Naive thymus-derived CD4-positive, alpha-beta T cell (primary cell): ENCODE measurements around the gene SYCN. TPM values are rescaled to one million over a fixed set of nuclear protein-coding genes. Genes with fewer than 3 reads are reported as not detected.

ENCODE experiments used
- ATAC-seq: fragments of 150-1000 bp; cut with Tn5 transposase; 2 replicates; pipeline ENCODE4 v1.10.0; 2021; ENCODE audit warnings: mild to moderate bottlenecking, moderate library complexity
- CTCF ChIA-PET: fragments of 350-600 bp; sonication (Branson Sonifier 250); formaldehyde crosslinking; loops from one replicate; lab custom pipeline; 2021; ENCODE audit warnings: antibody characterized with exemption; lab: Charles Lee
- POLR2A ChIA-PET: fragments of 350-600 bp; sonication (Branson Sonifier 250); formaldehyde crosslinking; loops from one replicate; lab custom pipeline; 2021; ENCODE audit warnings: antibody characterized with exemption, inconsistent platforms; lab: Charles Lee
- DNase-seq, 9 donors: peaks; one replicate each; pipeline versions ENCODE4 v3.0.0 to v3.0.0-alpha.2; 2020 to 2022; ENCODE audit warnings: mixed read lengths in 1 of 9
- H3K27ac ChIP-seq: one replicate; pipeline ENCODE4 v1.7.0; 2013; ENCODE audit warnings: mild to moderate bottlenecking, low read depth, low read length, moderate library complexity
- H3K27me3 ChIP-seq, 2 donors: one replicate each; pipeline ENCODE4 v1.7.0; 2013; ENCODE audit warnings: low read length in 2 of 2, mild to moderate bottlenecking in 2 of 2, moderate library complexity in 2 of 2; ENCODE audit not compliant: control insufficient read depth in 2 of 2, insufficient read depth in 2 of 2
- H3K36me3 ChIP-seq, 3 experiments: 1 replicate in 2 of 3; 2 replicates in 1 of 3; pipeline ENCODE4 v1.7.0; 2013; ENCODE audit warnings: low read length in 3 of 3, mild to moderate bottlenecking in 3 of 3, moderate library complexity in 1 of 3; ENCODE audit not compliant: insufficient read depth in 3 of 3, control insufficient read depth in 2 of 3
- H3K4me1 ChIP-seq, 2 donors: one replicate each; pipeline ENCODE4 v1.7.0; 2013; ENCODE audit warnings: low read length in 2 of 2, mild to moderate bottlenecking in 2 of 2, moderate library complexity in 1 of 2; ENCODE audit not compliant: control insufficient read depth in 2 of 2, insufficient read depth in 2 of 2
- H3K4me3 ChIP-seq: 2 replicates; pipeline ENCODE4 v1.7.0; 2013; ENCODE audit warnings: mild to moderate bottlenecking, low read length
- H3K9me3 ChIP-seq, 3 experiments: 1 replicate in 2 of 3; 2 replicates in 1 of 3; pipeline ENCODE4 v1.7.0; 2013; ENCODE audit warnings: low read length in 3 of 3; ENCODE audit not compliant: control insufficient read depth in 2 of 3
- H3K27ac Mint-ChIP-seq, 9 donors: one replicate each; pipeline ENCODE4 v1.8.0; 2020 to 2022; ENCODE audit warnings: mixed read lengths in 9 of 9, mild to moderate bottlenecking in 8 of 9, moderate library complexity in 5 of 9, inconsistent platforms in 2 of 9
- H3K27me3 Mint-ChIP-seq, 5 donors: one replicate each; pipeline ENCODE4 v1.8.0; 2021 to 2022; ENCODE audit warnings: mixed read lengths in 5 of 5, mild to moderate bottlenecking in 1 of 5
- H3K36me3 Mint-ChIP-seq, 5 donors: one replicate each; pipeline ENCODE4 v1.8.0; 2020 to 2022; ENCODE audit warnings: mixed read lengths in 5 of 5, mild to moderate bottlenecking in 3 of 5, inconsistent platforms in 1 of 5
- H3K4me1 Mint-ChIP-seq, 7 donors: one replicate each; pipeline ENCODE4 v1.8.0; 2020 to 2022; ENCODE audit warnings: mixed read lengths in 7 of 7, mild to moderate bottlenecking in 3 of 7, inconsistent platforms in 1 of 7
- H3K4me3 Mint-ChIP-seq, 10 donors: one replicate each; pipeline ENCODE4 v1.8.0; 2020 to 2022; ENCODE audit warnings: mild to moderate bottlenecking in 10 of 10, mixed read lengths in 10 of 10, moderate library complexity in 6 of 10, inconsistent platforms in 2 of 10
- H3K9me3 Mint-ChIP-seq, 11 donors: one replicate each; pipeline ENCODE4 v1.8.0; 2020 to 2022; ENCODE audit warnings: mixed read lengths in 11 of 11, mild to moderate bottlenecking in 4 of 11, inconsistent platforms in 1 of 11, moderate library complexity in 1 of 11
- intact Hi-C, 2 donors: fragments of 100-400 bp; cut with micrococcal nuclease; formaldehyde crosslinking; loops; one replicate each; pipeline ENCODE4 v1.15.1; 2023
- polyA plus RNA-seq, 2 donors: library from polyadenylated mRNA; unstranded; fragments of 300-500 nt; fragmentation: Illumina TruSeq; gene quantifications; one replicate each; pipeline ENCODE4 v1.2.3, GENCODE V29; 2021
- total RNA-seq, 6 experiments: library from RNA in 5 of 6; stranded (reverse) in 5 of 6; gene quantifications; 1 replicate in 5 of 6; 2 replicates in 1 of 6; pipeline ENCODE4 v1.2.3 and lab custom pipeline; 2021 to 2026

SYCN gene
- total and polyA plus RNA-seq, 7 experiments from 2014 or later: not detected

DNA sequence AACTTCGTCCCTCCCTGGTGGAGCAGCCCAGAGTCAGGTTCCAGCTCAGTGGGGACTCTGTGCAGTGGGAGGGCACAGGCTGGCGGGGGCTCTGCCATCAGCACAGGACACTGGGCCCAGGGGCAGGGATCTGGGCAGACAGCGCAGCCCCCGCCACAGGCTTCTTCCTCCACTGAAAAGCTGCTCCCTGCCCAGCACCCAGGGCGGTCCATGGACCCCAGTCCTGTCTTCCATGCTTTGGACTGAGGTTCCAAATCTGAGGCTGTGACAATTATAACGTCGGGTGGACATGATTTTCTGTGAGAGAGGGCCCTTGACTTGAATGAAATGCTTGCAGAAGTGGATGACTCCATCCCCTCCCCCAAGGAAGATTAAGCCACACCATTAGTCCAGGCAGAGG lies 28.5 kb downstream of the SYCN start:
- Mint-ChIP-seq H3K4me3 (no peak overlapping the region), H3K27me3 (no peaks in the 10 kb centered on the region), H3K9me3 (no peaks in the 10 kb centered on the region), H3K4me1 (no peaks in the 10 kb centered on the region), H3K27ac (no peak overlapping the region), H3K36me3 (peaks cover 0 to 11% (median 0%) of the 10 kb centered on the region in 5 donors)
- Histone ChIP-seq H3K4me1 (no peaks in the 10 kb centered on the region), H3K9me3 (no peaks in the 10 kb centered on the region), H3K27me3 (no peaks in the 10 kb centered on the region), H3K27ac (no peak overlapping the region), H3K36me3 (peaks cover 0 to 83% (median 0%) of the 10 kb centered on the region in 3 experiments), H3K4me3 (no peak overlapping the region)
- intact Hi-C loops: no loop called here
- ChIA-PET POLR2A (no interaction called here), CTCF (no interaction called here)
- no peak for ATAC-seq
- DNase-seq: no peak

- Mint-ChIP-seq H3K9me3 (no peaks in the 10 kb centered on the region), H3K36me3 (peaks cover 0 to 11% (median 3%) of the 10 kb centered on the region in 5 donors), H3K4me1 (peaks cover 0 to 2% (median 0%) of the 10 kb centered on the region in 7 donors), H3K4me3 (no peak overlapping the region), H3K27ac (no peak overlapping the region), H3K27me3 (no peaks in the 10 kb centered on the region)
- H3K27me3 ChIP-seq: no peaks in the 10 kb centered on the region
- no peaks in the 10 kb centered on the region for H3K9me3 ChIP-seq
- no peaks in the 10 kb centered on the region for H3K4me1 ChIP-seq
- ChIA-PET POLR2A (no interaction called here), CTCF (no interaction called here)
- no peak overlapping the region for H3K4me3 ChIP-seq
- no peak overlapping the region for H3K27ac ChIP-seq
- ATAC-seq: no peak
- peaks cover 0 to 87% (median 0%) of the 10 kb centered on the region in 3 experiments for H3K36me3 ChIP-seq
- DNase-seq: no peak
- intact Hi-C loops: no loop called here
These were observed 29.2 kb downstream of the SYCN start for GRCh38 chr19:39174558-39175544.

GRCh38 chr19:39174142-39174541 lies 29.9 kb downstream of the SYCN start:
- no peak for DNase-seq
- CTCF ChIA-PET: no interaction called here
- H3K36me3 ChIP-seq: peaks cover 0 to 88% (median 0%) of the 10 kb centered on the region in 3 experiments
- H3K27me3 Mint-ChIP-seq: no peaks in the 10 kb centered on the region
- H3K4me3 Mint-ChIP-seq: no peak overlapping the region
- peaks cover 0 to 2% (median 0%) of the 10 kb centered on the region in 7 donors for H3K4me1 Mint-ChIP-seq
- no peaks in the 10 kb centered on the region for H3K4me1 ChIP-seq
- no peaks in the 10 kb centered on the region for H3K27me3 ChIP-seq
- intact Hi-C loops: no loop called here
- POLR2A ChIA-PET: no interaction called here
- H3K27ac Mint-ChIP-seq: no peak overlapping the region
- H3K36me3 Mint-ChIP-seq: peaks cover 0 to 12% (median 3%) of the 10 kb centered on the region in 5 donors
- H3K27ac ChIP-seq: no peak overlapping the region
- H3K9me3 Mint-ChIP-seq: no peaks in the 10 kb centered on the region
- no peak overlapping the region for H3K4me3 ChIP-seq
- H3K9me3 ChIP-seq: no peaks in the 10 kb centered on the region
- no peak for ATAC-seq

DNA sequence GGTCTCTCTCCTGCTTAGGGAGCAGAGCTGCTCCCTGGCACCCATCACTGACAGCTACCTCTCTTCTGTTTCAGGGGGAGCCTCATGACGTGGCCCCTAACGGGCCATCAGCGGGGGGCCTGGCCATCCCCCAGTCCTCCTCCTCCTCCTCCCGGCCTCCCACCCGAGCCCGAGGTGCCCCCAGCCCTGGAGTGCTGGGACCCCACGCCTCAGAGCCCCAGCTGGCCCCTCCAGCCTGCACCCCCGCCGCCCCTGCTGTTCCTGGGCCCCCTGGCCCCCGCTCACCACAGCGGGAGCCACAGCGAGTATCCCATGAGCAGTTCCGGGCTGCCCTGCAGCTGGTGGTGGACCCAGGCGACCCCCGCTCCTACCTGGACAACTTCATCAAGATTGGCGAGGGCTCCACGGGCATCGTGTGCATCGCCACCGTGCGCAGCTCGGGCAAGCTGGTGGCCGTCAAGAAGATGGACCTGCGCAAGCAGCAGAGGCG lies 30.5 kb downstream of the SYCN start:
- ChIA-PET POLR2A (no interaction called here), CTCF (no interaction called here)
- Histone ChIP-seq H3K36me3 (peaks cover 0 to 90% (median 0%) of the 10 kb centered on the region in 3 experiments), H3K4me3 (no peak overlapping the region), H3K4me1 (no peaks in the 10 kb centered on the region), H3K9me3 (no peaks in the 10 kb centered on the region), H3K27me3 (no peaks in the 10 kb centered on the region), H3K27ac (no peak overlapping the region)
- Mint-ChIP-seq H3K4me1 (peaks cover 0 to 2% (median 0%) of the 10 kb centered on the region in 7 donors), H3K9me3 (no peaks in the 10 kb centered on the region), H3K4me3 (no peak overlapping the region), H3K27me3 (no peaks in the 10 kb centered on the region), H3K27ac (no peak overlapping the region), H3K36me3 (peaks cover 0 to 17% (median 3%) of the 10 kb centered on the region in 5 donors)
- ATAC-seq (no peak), DNase-seq (no peak)
- intact Hi-C loops: no loop called here

GRCh38 chr19:39172700-39173501 lies 31.2 kb downstream of the SYCN start:
- H3K9me3 Mint-ChIP-seq: no peaks in the 10 kb centered on the region
- no peak overlapping the region for H3K27ac Mint-ChIP-seq
- peaks cover 0 to 88% (median 0%) of the 10 kb centered on the region in 3 experiments for H3K36me3 ChIP-seq
- ChIA-PET CTCF (no interaction called here), POLR2A (no interaction called here)
- no peak overlapping the region for H3K4me3 Mint-ChIP-seq
- H3K27ac ChIP-seq: no peak overlapping the region
- no peaks in the 10 kb centered on the region for H3K9me3 ChIP-seq
- H3K27me3 Mint-ChIP-seq: no peaks in the 10 kb centered on the region
- ATAC-seq: no peak
- H3K4me1 ChIP-seq: no peaks in the 10 kb centered on the region
- intact Hi-C loops: no loop called here
- no peak for DNase-seq
- H3K4me1 Mint-ChIP-seq: peaks cover 0 to 2% (median 0%) of the 10 kb centered on the region in 7 donors
- H3K36me3 Mint-ChIP-seq: peaks cover 0 to 12% (median 3%) of the 10 kb centered on the region in 5 donors
- H3K27me3 ChIP-seq: no peaks in the 10 kb centered on the region
- H3K4me3 ChIP-seq: no peak overlapping the region

DNA sequence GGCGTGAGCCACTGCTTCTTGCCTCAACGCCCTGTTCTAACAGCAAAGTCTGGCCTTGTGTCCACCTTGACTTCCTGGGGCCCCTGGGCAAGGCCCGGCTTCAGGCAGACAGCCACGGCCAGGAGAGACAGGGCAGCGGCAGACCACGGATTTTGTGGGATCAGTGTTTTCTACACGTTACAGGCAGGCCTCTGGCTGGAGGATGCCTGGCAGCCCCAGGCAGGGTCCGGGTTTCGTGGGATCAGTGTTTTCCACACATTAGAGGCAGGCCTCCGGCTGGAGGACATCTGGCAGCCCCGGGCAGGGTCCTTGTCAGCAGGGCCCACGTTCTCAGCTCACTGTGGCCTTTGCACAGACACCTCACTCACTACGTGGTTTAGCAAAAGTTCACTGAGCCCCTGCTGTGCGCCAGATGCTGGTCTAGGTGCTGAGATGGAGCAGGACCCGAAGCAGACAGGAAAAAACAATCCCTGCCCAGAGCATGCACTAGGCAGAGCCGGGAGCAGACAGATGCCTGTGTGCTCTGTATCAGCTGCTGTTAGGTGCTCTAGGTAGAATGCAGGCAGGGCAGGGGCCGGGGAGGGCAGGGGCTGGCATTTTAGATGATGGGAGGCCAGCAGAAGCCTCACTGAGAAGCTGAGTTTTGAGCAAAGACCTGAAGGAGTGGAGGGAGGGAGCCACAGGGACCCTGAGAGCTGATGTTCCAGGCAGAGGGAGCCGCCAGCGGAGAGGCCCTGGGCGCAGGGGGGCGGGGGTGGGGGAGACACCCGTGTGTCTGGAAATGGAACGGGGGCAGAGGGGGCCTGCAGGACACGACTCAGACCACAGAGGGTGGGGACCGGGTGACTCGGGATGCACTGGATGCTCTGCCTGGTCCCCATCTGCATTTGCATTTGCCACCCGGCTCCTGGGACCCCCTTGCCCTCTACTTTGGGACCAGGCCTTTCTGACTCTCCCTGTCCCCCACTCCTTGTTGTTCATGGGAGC lies 32.3 kb downstream of the SYCN start:
- peaks cover 0 to 9% (median 3%) of the 10 kb centered on the region in 5 donors for H3K36me3 Mint-ChIP-seq
- Histone ChIP-seq H3K27me3 (no peaks in the 10 kb centered on the region), H3K27ac (no peak overlapping the region), H3K36me3 (peaks cover 0 to 78% (median 0%) of the 10 kb centered on the region in 3 experiments), H3K4me1 (no peaks in the 10 kb centered on the region), H3K9me3 (no peaks in the 10 kb centered on the region), H3K4me3 (no peak overlapping the region)
- H3K27me3 Mint-ChIP-seq: no peaks in the 10 kb centered on the region
- no peak overlapping the region for H3K4me3 Mint-ChIP-seq
- POLR2A ChIA-PET: no interaction called here
- no peak overlapping the region for H3K27ac Mint-ChIP-seq
- no peaks in the 10 kb centered on the region for H3K9me3 Mint-ChIP-seq
- ATAC-seq (no peak), DNase-seq (no peak)
- intact Hi-C loops: no loop called here
- peaks cover 0 to 2% (median 0%) of the 10 kb centered on the region in 7 donors for H3K4me1 Mint-ChIP-seq
- CTCF ChIA-PET: no interaction called here
